ENCODE data around the gene KBTBD6. TPM values are rescaled to one million over a fixed set of nuclear protein-coding genes. Genes with fewer than 3 reads are reported as not detected.

KBTBD6 gene
- total and polyA plus RNA-seq, 2 of the 13 experiments (the other 11 are each of a cell fraction or from before 2014, with no cell fraction given): 4.4 to 12.0 TPM

DNA sequence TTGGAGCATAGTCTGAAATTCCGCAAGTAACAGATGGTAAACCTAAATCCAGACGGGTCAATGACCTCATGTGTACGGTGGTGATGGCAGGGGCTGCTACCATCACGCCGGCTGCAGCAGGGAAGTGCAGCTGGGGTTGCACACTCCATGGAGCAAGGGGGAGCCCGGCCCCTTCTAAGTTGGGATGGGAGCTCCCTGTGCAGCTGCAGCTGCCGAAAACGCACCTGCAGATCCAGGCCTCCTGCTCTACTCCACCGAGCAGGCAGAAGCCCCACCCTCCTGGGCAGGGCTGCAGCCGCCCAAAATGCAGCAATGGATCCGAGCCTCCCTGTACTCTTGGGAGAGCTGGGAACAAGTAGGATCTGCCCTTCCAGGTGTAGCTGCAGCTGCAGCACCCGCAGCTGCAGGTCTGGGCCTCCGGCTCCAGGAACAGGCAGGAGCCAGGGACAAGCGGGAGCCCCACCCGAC lies 25.5 kb downstream of the KBTBD6 start (continued):
- TF ChIP-seq, protein P1, sequence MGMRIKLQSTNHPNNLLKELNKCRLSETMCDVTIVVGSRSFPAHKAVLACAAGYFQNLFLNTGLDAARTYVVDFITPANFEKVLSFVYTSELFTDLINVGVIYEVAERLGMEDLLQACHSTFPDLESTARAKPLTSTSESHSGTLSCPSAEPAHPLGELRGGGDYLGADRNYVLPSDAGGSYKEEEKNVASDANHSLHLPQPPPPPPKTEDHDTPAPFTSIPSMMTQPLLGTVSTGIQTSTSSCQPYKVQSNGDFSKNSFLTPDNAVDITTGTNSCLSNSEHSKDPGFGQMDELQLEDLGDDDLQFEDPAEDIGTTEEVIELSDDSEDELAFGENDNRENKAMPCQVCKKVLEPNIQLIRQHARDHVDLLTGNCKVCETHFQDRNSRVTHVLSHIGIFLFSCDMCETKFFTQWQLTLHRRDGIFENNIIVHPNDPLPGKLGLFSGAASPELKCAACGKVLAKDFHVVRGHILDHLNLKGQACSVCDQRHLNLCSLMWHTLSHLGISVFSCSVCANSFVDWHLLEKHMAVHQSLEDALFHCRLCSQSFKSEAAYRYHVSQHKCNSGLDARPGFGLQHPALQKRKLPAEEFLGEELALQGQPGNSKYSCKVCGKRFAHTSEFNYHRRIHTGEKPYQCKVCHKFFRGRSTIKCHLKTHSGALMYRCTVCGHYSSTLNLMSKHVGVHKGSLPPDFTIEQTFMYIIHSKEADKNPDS (CRISPR knock-in tag; IDR thresholded peaks at IDR 0.05): no peak
- no peak for TF ChIP-seq KLF6 (CRISPR knock-in tag; IDR thresholded peaks at IDR 0.05)
- TF ChIP-seq AGO2 (optimal IDR thresholded peaks at IDR 0.05; ENCODE audit: low read depth, low read length): no peak
- TF ChIP-seq, protein P2, sequence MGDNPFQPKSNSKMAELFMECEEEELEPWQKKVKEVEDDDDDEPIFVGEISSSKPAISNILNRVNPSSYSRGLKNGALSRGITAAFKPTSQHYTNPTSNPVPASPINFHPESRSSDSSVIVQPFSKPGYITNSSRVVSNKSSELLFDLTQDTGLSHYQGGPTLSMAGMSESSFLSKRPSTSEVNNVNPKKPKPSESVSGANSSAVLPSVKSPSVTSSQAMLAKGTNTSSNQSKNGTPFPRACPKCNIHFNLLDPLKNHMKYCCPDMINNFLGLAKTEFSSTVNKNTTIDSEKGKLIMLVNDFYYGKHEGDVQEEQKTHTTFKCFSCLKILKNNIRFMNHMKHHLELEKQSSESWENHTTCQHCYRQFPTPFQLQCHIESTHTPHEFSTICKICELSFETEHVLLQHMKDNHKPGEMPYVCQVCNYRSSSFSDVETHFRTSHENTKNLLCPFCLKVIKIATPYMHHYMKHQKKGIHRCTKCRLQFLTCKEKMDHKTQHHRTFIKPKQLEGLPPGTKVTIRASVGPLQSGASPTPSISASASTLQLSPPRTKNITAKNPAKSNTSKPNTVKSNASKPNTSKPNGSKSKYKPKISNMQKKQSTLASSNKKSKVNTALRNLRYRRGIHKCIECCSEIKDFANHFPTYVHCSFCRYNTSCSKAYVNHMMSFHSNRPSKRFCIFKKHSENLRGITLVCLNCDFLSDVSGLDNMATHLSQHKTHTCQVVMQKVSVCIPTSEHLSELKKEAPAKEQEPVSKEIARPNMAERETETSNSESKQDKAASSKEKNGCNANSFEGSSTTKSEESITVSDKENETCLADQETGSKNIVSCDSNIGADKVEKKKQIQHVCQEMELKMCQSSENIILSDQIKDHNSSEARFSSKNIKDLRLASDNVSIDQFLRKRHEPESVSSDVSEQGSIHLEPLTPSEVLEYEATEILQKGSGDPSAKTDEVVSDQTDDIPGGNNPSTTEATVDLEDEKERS (CRISPR knock-in tag; IDR thresholded peaks at IDR 0.05): 0 out of 2 replicates have a peak, but pooled peaks have one; percentile 13
- TF ChIP-seq FOXK2 (IDR thresholded peaks at IDR 0.05): no peak
- no peak for TF ChIP-seq ZNF34 (CRISPR knock-in tag; IDR thresholded peaks at IDR 0.05; ENCODE audit: borderline replicate concordance)
- TF ChIP-seq GPBP1L1 (CRISPR knock-in tag; IDR thresholded peaks at IDR 0.05): no peak
- no peak for TF ChIP-seq ZNF441 (CRISPR knock-in tag; IDR thresholded peaks at IDR 0.05; ENCODE audit: borderline replicate concordance)
- TF ChIP-seq SYNCRIP (IDR thresholded peaks at IDR 0.05; ENCODE audit: insufficient read depth, low read depth, low read length): no peak
- TF ChIP-seq ZSCAN12 (CRISPR knock-in tag; IDR thresholded peaks at IDR 0.05): no peak
- TF ChIP-seq ZNF780A (CRISPR knock-in tag; IDR thresholded peaks at IDR 0.05): no peak
- no peak for TF ChIP-seq ZNF431 (CRISPR knock-in tag; IDR thresholded peaks at IDR 0.05; ENCODE audit: borderline replicate concordance, low read depth)
- 0 out of 2 replicates have a peak, but pooled peaks have one; percentile 24 for TF ChIP-seq ZFP82 (CRISPR knock-in tag; IDR thresholded peaks at IDR 0.05; ENCODE audit: borderline replicate concordance)
- no peak for TF ChIP-seq HOXA5 (CRISPR knock-in tag; IDR thresholded peaks at IDR 0.05)
- TF ChIP-seq, protein P3, sequence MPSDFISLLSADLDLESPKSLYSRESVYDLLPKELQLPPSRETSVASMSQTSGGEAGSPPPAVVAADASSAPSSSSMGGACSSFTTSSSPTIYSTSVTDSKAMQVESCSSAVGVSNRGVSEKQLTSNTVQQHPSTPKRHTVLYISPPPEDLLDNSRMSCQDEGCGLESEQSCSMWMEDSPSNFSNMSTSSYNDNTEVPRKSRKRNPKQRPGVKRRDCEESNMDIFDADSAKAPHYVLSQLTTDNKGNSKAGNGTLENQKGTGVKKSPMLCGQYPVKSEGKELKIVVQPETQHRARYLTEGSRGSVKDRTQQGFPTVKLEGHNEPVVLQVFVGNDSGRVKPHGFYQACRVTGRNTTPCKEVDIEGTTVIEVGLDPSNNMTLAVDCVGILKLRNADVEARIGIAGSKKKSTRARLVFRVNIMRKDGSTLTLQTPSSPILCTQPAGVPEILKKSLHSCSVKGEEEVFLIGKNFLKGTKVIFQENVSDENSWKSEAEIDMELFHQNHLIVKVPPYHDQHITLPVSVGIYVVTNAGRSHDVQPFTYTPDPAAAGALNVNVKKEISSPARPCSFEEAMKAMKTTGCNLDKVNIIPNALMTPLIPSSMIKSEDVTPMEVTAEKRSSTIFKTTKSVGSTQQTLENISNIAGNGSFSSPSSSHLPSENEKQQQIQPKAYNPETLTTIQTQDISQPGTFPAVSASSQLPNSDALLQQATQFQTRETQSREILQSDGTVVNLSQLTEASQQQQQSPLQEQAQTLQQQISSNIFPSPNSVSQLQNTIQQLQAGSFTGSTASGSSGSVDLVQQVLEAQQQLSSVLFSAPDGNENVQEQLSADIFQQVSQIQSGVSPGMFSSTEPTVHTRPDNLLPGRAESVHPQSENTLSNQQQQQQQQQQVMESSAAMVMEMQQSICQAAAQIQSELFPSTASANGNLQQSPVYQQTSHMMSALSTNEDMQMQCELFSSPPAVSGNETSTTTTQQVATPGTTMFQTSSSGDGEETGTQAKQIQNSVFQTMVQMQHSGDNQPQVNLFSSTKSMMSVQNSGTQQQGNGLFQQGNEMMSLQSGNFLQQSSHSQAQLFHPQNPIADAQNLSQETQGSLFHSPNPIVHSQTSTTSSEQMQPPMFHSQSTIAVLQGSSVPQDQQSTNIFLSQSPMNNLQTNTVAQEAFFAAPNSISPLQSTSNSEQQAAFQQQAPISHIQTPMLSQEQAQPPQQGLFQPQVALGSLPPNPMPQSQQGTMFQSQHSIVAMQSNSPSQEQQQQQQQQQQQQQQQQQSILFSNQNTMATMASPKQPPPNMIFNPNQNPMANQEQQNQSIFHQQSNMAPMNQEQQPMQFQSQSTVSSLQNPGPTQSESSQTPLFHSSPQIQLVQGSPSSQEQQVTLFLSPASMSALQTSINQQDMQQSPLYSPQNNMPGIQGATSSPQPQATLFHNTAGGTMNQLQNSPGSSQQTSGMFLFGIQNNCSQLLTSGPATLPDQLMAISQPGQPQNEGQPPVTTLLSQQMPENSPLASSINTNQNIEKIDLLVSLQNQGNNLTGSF (CRISPR knock-in tag; IDR thresholded peaks at IDR 0.05): no peak
- no peak for TF ChIP-seq SIX4 (CRISPR knock-in tag; IDR thresholded peaks at IDR 0.05)
- TF ChIP-seq MEF2D (CRISPR knock-in tag; IDR thresholded peaks at IDR 0.05): no peak
- TF ChIP-seq RORA (CRISPR knock-in tag; IDR thresholded peaks at IDR 0.05): no peak
- no peak for TF ChIP-seq ZBTB8A (CRISPR knock-in tag; IDR thresholded peaks at IDR 0.05; ENCODE audit: borderline replicate concordance, low read depth)

Measured in HepG2 (cell line).